ENCODE measurements around the gene SERPINA1. TPM values are rescaled to one million over a fixed set of nuclear protein-coding genes. Genes with fewer than 3 reads are reported as not detected.

SERPINA1 gene
- total RNA-seq, 1 donor from 2014 or later = 0.13 TPM

GRCh38 chr14:94397289-94398181, 9.1 kb upstream of the SERPINA1 start:
- Mint-ChIP-seq H3K4me3 (no peak overlapping the region), H3K27me3 (ENCODE audit: insufficient read depth, low read depth) (peaks cover 4% of the 10 kb centered on the region), H3K36me3 (no peaks in the 10 kb centered on the region), H3K9me3 (no peaks in the 10 kb centered on the region), H3K4me1 (peaks cover 16% of the 10 kb centered on the region), H3K27ac (no peak overlapping the region)
- Histone ChIP-seq H3K36me3 (no peaks in the 10 kb centered on the region), H3K27me3 (no peaks in the 10 kb centered on the region), H4K20me1 (ENCODE audit: low read depth) (no peaks in the 10 kb centered on the region), H3K4me2 (peak overlapping the region; percentile 64), H3K9ac (no peak overlapping the region), H3K9me3 (ENCODE audit: low read depth) (no peaks in the 10 kb centered on the region), H3K27ac (no peak overlapping the region), H3K4me1 (peaks cover 16% of the 10 kb centered on the region), H3K79me2 (ENCODE audit: low read depth) (no peaks in the 10 kb centered on the region), H2AFZ (replicated peaks) (no peak overlapping the region), H3F3A (ENCODE audit: low read depth) (peaks cover 18% of the 10 kb centered on the region), H3K4me3 (peak overlapping the region; percentile 14)
- TF ChIP-seq, protein P1, sequence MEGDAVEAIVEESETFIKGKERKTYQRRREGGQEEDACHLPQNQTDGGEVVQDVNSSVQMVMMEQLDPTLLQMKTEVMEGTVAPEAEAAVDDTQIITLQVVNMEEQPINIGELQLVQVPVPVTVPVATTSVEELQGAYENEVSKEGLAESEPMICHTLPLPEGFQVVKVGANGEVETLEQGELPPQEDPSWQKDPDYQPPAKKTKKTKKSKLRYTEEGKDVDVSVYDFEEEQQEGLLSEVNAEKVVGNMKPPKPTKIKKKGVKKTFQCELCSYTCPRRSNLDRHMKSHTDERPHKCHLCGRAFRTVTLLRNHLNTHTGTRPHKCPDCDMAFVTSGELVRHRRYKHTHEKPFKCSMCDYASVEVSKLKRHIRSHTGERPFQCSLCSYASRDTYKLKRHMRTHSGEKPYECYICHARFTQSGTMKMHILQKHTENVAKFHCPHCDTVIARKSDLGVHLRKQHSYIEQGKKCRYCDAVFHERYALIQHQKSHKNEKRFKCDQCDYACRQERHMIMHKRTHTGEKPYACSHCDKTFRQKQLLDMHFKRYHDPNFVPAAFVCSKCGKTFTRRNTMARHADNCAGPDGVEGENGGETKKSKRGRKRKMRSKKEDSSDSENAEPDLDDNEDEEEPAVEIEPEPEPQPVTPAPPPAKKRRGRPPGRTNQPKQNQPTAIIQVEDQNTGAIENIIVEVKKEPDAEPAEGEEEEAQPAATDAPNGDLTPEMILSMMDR (IDR thresholded peaks at IDR 0.05) = no peak
- no peak for TF ChIP-seq EZH2phosphoT487 (IDR thresholded peaks at IDR 0.05)
- TF ChIP-seq EZH2 (IDR thresholded peaks at IDR 0.05) = no peak
- DNase-seq (ENCODE audit: low spot score) = no peak

GRCh38 chr14:94396628-94397225, 8.3 kb upstream of the SERPINA1 start:
- Histone ChIP-seq H3K27me3 (no peaks in the 10 kb centered on the region), H3K27ac (no peak overlapping the region), H3K4me3 (no peak overlapping the region), H3K79me2 (ENCODE audit: low read depth) (no peaks in the 10 kb centered on the region), H4K20me1 (ENCODE audit: low read depth) (no peaks in the 10 kb centered on the region), H3K36me3 (no peaks in the 10 kb centered on the region), H3F3A (ENCODE audit: low read depth) (peaks cover 18% of the 10 kb centered on the region), H3K9me3 (ENCODE audit: low read depth) (no peaks in the 10 kb centered on the region), H3K4me2 (no peak overlapping the region), H2AFZ (replicated peaks) (no peak overlapping the region), H3K9ac (no peak overlapping the region), H3K4me1 (peaks cover 16% of the 10 kb centered on the region)
- Mint-ChIP-seq H3K4me1 (peaks cover 16% of the 10 kb centered on the region), H3K4me3 (no peak overlapping the region), H3K27ac (no peak overlapping the region), H3K9me3 (no peaks in the 10 kb centered on the region), H3K27me3 (ENCODE audit: insufficient read depth, low read depth) (peaks cover 4% of the 10 kb centered on the region), H3K36me3 (no peaks in the 10 kb centered on the region)
- DNase-seq (ENCODE audit: low spot score) = no peak
- TF ChIP-seq EZH2phosphoT487 (IDR thresholded peaks at IDR 0.05) (no peak), EZH2 (IDR thresholded peaks at IDR 0.05) (no peak)

GRCh38 chr14:94395888-94396574, 7.6 kb upstream of the SERPINA1 start:
- no peak overlapping the region for H3K4me2 ChIP-seq
- H3K4me3 ChIP-seq = no peak overlapping the region
- H3K36me3 Mint-ChIP-seq = no peaks in the 10 kb centered on the region
- peaks cover 18% of the 10 kb centered on the region for H3F3A ChIP-seq (ENCODE audit: low read depth)
- H3K79me2 ChIP-seq (ENCODE audit: low read depth) = no peaks in the 10 kb centered on the region
- no peak overlapping the region for H3K27ac ChIP-seq
- H3K4me1 ChIP-seq = peaks cover 16% of the 10 kb centered on the region
- no peaks in the 10 kb centered on the region for H4K20me1 ChIP-seq (ENCODE audit: low read depth)
- H2AFZ ChIP-seq (replicated peaks) = no peak overlapping the region
- peaks cover 16% of the 10 kb centered on the region for H3K4me1 Mint-ChIP-seq
- TF ChIP-seq, protein P1 (IDR thresholded peaks at IDR 0.05) = no peak
- TF ChIP-seq EZH2phosphoT487 (IDR thresholded peaks at IDR 0.05) = no peak
- no peak for DNase-seq (ENCODE audit: low spot score)
- no peaks in the 10 kb centered on the region for H3K27me3 ChIP-seq
- peaks cover 7% of the 10 kb centered on the region for H3K27me3 Mint-ChIP-seq (ENCODE audit: insufficient read depth, low read depth)
- no peaks in the 10 kb centered on the region for H3K9me3 Mint-ChIP-seq
- no peaks in the 10 kb centered on the region for H3K36me3 ChIP-seq
- H3K9ac ChIP-seq = no peak overlapping the region
- H3K27ac Mint-ChIP-seq = no peak overlapping the region
- H3K4me3 Mint-ChIP-seq = no peak overlapping the region
- no peaks in the 10 kb centered on the region for H3K9me3 ChIP-seq (ENCODE audit: low read depth)
